GM12878 (cell line): ENCODE results near the gene CHRNG. TPM values are rescaled to one million over a fixed set of nuclear protein-coding genes. Genes with fewer than 3 reads are reported as not detected.

Experiments used
- GABPA ChIP-seq: IDR thresholded peaks from 2 replicates; pipeline ENCODE4 v1.6.1; 2014; ENCODE audit warnings: antibody characterized with exemption, low read depth, mild to moderate bottlenecking, inconsistent platforms
- MEF2A ChIP-seq: IDR thresholded peaks from 2 replicates; pipeline ENCODE4 v1.6.1; 2011; ENCODE audit warnings: low read depth, mild to moderate bottlenecking, low read length, moderate library complexity; ENCODE audit not compliant: insufficient read depth
- RCOR1 ChIP-seq: conservative IDR thresholded peaks from 2 replicates; pipeline ENCODE4 v1.6.1; 2012; ENCODE audit warnings: low read depth, low read length, improper control_type of control experiment
- polyA plus RNA-seq, 11 experiments: library from polyadenylated mRNA; depleted of rRNA in 4 of 11; unstranded in 6 of 11; stranded (reverse) in 5 of 11; fragments of >200 nt; fragmentation: Nextera tagmentation in 4 of 11; fragmentation: Illumina TruSeq in 1 of 11; extraction: Ambion mirVana in 4 of 11; extraction: Trizol in 1 of 11; gene quantifications; 1 replicate in 1 of 11; 2 replicates in 10 of 11; pipeline versions ENCODE4 v1.2.1 to v1.2.3, GENCODE V29; 2011 to 2016; ENCODE audit warnings: inconsistent platforms in 2 of 11, missing spikeins in 2 of 11, low read depth in 1 of 11
- total RNA-seq, 4 experiments: library from RNA; depleted of rRNA in 3 of 4; stranded (reverse); fragments of >200 nt in 3 of 4; fragmentation: Illumina TruSeq in 1 of 4; extraction: Trizol in 1 of 4; gene quantifications; 2 replicates each; pipeline versions ENCODE4 v1.2.1 to v1.2.3, GENCODE V29; 2013 to 2021
- TF ChIP-seq, protein P1 (sequence below): fragments of 450-650 bp; formaldehyde crosslinking; IDR thresholded peaks from 2 replicates; pipeline ENCODE4 v1.4.0; 2022; ENCODE audit warnings: mild to moderate bottlenecking, moderate library complexity
- TF ChIP-seq, protein P2 (sequence below): fragments of 450-650 bp; conservative IDR thresholded peaks from 2 replicates; pipeline ENCODE4 v1.6.1; 2017; ENCODE audit warnings: mild to moderate bottlenecking, moderate library complexity
- TF ChIP-seq, protein P3 (sequence below): IDR thresholded peaks from 2 replicates; pipeline ENCODE4 v1.6.1; 2012; ENCODE audit warnings: low read depth, low read length, improper control_type of control experiment
- TF ChIP-seq, protein P4 (sequence below): fragments of 450-650 bp; IDR thresholded peaks from 2 replicates; pipeline ENCODE4 v1.6.1; 2017; ENCODE audit warnings: mild to moderate bottlenecking, low read depth, inconsistent platforms; ENCODE audit not compliant: poor library complexity, severe bottlenecking
- TF ChIP-seq, protein P5 (sequence below): fragments of 150-350 bp; IDR thresholded peaks from 2 replicates; pipeline ENCODE4 v1.6.1; 2016; ENCODE audit warnings: low read depth, low read length
- TF ChIP-seq, protein P6 (sequence below): fragments of 450-650 bp; IDR thresholded peaks from 2 replicates; pipeline ENCODE4 v1.6.1; 2017; ENCODE audit warnings: antibody characterized with exemption, mild to moderate bottlenecking, moderate library complexity
- TF ChIP-seq, protein P7 (sequence below): fragments of 450-650 bp; formaldehyde crosslinking; IDR thresholded peaks from 2 replicates; pipeline ENCODE4 v1.4.0; 2020; ENCODE audit warnings: mild to moderate bottlenecking, moderate library complexity

CHRNG gene
- total and polyA plus RNA-seq, 10 of the 15 experiments (the other 5 are each of a cell fraction or from before 2014, with no cell fraction given) = 0.17 TPM; not detected in 9

DNA sequence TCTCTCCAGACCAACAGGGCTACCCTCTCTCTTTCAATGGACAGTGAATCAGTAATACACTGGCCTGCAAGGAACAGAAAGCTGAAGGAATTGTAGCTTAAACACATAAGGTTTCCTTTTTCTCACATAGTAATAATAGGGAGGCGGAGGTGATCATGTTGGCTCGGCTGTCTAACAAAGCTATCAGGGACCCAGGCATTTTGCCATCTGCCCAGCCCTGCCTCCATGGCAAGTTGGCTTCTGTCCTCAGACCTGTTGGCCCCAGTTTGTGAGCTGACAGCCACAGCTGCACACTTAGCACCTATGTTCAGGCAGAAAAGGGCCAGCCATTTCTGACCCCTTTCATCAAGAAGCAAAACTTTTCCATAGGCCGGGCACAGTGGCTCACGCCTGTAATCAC is 2.0 kb upstream of the CHRNG start (continued):
- TF ChIP-seq, protein P1, sequence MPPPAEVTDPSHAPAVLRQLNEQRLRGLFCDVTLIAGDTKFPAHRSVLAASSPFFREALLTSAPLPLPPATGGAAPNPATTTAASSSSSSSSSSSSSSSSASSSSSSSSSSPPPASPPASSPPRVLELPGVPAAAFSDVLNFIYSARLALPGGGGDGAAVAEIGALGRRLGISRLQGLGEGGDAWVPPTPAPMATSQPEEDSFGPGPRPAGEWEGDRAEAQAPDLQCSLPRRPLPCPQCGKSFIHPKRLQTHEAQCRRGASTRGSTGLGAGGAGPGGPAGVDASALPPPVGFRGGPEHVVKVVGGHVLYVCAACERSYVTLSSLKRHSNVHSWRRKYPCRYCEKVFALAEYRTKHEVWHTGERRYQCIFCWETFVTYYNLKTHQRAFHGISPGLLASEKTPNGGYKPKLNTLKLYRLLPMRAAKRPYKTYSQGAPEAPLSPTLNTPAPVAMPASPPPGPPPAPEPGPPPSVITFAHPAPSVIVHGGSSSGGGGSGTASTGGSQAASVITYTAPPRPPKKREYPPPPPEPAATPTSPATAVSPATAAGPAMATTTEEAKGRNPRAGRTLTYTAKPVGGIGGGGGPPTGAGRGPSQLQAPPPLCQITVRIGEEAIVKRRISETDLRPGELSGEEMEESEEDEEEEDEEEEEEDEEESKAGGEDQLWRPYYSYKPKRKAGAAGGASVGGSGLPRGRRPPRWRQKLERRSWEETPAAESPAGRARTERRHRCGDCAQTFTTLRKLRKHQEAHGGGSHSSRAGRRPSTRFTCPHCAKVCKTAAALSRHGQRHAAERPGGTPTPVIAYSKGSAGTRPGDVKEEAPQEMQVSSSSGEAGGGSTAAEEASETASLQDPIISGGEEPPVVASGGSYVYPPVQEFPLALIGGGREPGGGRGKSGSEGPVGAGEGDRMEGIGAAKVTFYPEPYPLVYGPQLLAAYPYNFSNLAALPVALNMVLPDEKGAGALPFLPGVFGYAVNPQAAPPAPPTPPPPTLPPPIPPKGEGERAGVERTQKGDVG (CRISPR knock-in tag) = no peak
- TF ChIP-seq GABPA (no peak), RCOR1 (no peak), MEF2A (no peak)
- TF ChIP-seq, protein P2, sequence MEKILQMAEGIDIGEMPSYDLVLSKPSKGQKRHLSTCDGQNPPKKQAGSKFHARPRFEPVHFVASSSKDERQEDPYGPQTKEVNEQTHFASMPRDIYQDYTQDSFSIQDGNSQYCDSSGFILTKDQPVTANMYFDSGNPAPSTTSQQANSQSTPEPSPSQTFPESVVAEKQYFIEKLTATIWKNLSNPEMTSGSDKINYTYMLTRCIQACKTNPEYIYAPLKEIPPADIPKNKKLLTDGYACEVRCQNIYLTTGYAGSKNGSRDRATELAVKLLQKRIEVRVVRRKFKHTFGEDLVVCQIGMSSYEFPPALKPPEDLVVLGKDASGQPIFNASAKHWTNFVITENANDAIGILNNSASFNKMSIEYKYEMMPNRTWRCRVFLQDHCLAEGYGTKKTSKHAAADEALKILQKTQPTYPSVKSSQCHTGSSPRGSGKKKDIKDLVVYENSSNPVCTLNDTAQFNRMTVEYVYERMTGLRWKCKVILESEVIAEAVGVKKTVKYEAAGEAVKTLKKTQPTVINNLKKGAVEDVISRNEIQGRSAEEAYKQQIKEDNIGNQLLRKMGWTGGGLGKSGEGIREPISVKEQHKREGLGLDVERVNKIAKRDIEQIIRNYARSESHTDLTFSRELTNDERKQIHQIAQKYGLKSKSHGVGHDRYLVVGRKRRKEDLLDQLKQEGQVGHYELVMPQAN = no peak
- TF ChIP-seq, protein P3, sequence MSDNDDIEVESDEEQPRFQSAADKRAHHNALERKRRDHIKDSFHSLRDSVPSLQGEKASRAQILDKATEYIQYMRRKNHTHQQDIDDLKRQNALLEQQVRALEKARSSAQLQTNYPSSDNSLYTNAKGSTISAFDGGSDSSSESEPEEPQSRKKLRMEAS = no peak
- TF ChIP-seq, protein P4, sequence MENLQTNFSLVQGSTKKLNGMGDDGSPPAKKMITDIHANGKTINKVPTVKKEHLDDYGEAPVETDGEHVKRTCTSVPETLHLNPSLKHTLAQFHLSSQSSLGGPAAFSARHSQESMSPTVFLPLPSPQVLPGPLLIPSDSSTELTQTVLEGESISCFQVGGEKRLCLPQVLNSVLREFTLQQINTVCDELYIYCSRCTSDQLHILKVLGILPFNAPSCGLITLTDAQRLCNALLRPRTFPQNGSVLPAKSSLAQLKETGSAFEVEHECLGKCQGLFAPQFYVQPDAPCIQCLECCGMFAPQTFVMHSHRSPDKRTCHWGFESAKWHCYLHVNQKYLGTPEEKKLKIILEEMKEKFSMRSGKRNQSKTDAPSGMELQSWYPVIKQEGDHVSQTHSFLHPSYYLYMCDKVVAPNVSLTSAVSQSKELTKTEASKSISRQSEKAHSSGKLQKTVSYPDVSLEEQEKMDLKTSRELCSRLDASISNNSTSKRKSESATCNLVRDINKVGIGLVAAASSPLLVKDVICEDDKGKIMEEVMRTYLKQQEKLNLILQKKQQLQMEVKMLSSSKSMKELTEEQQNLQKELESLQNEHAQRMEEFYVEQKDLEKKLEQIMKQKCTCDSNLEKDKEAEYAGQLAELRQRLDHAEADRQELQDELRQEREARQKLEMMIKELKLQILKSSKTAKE = no peak
- TF ChIP-seq, protein P5, sequence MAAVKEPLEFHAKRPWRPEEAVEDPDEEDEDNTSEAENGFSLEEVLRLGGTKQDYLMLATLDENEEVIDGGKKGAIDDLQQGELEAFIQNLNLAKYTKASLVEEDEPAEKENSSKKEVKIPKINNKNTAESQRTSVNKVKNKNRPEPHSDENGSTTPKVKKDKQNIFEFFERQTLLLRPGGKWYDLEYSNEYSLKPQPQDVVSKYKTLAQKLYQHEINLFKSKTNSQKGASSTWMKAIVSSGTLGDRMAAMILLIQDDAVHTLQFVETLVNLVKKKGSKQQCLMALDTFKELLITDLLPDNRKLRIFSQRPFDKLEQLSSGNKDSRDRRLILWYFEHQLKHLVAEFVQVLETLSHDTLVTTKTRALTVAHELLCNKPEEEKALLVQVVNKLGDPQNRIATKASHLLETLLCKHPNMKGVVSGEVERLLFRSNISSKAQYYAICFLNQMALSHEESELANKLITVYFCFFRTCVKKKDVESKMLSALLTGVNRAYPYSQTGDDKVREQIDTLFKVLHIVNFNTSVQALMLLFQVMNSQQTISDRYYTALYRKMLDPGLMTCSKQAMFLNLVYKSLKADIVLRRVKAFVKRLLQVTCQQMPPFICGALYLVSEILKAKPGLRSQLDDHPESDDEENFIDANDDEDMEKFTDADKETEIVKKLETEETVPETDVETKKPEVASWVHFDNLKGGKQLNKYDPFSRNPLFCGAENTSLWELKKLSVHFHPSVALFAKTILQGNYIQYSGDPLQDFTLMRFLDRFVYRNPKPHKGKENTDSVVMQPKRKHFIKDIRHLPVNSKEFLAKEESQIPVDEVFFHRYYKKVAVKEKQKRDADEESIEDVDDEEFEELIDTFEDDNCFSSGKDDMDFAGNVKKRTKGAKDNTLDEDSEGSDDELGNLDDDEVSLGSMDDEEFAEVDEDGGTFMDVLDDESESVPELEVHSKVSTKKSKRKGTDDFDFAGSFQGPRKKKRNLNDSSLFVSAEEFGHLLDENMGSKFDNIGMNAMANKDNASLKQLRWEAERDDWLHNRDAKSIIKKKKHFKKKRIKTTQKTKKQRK = no peak
- TF ChIP-seq, protein P6, sequence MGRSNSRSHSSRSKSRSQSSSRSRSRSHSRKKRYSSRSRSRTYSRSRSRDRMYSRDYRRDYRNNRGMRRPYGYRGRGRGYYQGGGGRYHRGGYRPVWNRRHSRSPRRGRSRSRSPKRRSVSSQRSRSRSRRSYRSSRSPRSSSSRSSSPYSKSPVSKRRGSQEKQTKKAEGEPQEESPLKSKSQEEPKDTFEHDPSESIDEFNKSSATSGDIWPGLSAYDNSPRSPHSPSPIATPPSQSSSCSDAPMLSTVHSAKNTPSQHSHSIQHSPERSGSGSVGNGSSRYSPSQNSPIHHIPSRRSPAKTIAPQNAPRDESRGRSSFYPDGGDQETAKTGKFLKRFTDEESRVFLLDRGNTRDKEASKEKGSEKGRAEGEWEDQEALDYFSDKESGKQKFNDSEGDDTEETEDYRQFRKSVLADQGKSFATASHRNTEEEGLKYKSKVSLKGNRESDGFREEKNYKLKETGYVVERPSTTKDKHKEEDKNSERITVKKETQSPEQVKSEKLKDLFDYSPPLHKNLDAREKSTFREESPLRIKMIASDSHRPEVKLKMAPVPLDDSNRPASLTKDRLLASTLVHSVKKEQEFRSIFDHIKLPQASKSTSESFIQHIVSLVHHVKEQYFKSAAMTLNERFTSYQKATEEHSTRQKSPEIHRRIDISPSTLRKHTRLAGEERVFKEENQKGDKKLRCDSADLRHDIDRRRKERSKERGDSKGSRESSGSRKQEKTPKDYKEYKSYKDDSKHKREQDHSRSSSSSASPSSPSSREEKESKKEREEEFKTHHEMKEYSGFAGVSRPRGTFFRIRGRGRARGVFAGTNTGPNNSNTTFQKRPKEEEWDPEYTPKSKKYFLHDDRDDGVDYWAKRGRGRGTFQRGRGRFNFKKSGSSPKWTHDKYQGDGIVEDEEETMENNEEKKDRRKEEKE = no peak
- TF ChIP-seq, protein P7, sequence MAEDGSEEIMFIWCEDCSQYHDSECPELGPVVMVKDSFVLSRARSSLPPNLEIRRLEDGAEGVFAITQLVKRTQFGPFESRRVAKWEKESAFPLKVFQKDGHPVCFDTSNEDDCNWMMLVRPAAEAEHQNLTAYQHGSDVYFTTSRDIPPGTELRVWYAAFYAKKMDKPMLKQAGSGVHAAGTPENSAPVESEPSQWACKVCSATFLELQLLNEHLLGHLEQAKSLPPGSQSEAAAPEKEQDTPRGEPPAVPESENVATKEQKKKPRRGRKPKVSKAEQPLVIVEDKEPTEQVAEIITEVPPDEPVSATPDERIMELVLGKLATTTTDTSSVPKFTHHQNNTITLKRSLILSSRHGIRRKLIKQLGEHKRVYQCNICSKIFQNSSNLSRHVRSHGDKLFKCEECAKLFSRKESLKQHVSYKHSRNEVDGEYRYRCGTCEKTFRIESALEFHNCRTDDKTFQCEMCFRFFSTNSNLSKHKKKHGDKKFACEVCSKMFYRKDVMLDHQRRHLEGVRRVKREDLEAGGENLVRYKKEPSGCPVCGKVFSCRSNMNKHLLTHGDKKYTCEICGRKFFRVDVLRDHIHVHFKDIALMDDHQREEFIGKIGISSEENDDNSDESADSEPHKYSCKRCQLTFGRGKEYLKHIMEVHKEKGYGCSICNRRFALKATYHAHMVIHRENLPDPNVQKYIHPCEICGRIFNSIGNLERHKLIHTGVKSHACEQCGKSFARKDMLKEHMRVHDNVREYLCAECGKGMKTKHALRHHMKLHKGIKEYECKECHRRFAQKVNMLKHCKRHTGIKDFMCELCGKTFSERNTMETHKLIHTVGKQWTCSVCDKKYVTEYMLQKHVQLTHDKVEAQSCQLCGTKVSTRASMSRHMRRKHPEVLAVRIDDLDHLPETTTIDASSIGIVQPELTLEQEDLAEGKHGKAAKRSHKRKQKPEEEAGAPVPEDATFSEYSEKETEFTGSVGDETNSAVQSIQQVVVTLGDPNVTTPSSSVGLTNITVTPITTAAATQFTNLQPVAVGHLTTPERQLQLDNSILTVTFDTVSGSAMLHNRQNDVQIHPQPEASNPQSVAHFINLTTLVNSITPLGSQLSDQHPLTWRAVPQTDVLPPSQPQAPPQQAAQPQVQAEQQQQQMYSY (CRISPR knock-in tag) = no peak
